Measurements from ENCODE around the gene TTLL6.

TTLL6 gene

DNA sequence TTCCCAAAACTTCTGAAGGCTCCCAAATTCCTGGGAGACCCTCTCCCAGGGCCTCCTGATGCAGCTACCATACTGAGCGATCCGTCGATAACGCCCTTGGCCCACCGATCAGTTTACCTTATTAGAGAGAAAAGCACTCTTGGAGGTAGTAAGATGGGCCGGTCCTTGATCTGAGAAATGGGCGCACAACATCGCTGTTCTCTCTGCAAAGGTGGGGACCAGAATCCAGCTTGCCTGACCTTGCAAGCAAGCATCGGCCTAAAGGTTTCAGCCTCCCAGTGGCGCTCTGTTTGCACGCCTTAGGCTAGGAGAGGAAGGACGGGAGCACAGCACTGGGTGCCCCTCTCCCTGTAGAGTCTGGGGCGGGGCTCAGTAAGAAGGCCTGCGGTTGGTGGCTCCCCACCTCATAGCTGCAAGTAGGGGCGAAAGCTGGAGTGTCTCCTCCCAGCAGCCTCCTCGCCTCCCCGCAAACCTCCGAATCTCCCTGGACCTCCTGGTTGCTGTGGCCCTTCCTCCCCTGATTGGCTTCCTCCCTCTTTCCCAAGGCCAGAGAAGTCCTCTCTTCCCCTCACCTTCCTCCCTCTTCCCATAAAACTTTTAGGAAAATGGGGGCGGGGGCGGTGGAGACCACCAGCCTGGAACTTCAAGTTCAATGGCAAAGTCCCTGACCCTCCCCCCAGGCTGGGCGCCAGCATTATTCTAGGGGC lies 94.7 kb downstream of the TTLL6 start, which contains the start of gene PRAC1:
TSS of gene PRAC1 (minus strand) at position 318 of the 707 bp plus-strand sequence. CDS start at position 192, 126 bp downstream.
- H2BK12ac ChIP-seq (ENCODE audit: low read length) = no peak within 1 kb of the TSS
- H3K4me3 ChIP-seq (ENCODE audit: low read length in 2 of 2) = no peak within 1 kb of the TSS
- H3K36me3 ChIP-seq (replicated peaks in 1 of 2; ENCODE audit: control insufficient read depth in 2 of 2, insufficient read depth in 2 of 2, low read length in 2 of 2) = no peaks in the 10 kb centered on the region
- H3K4me2 ChIP-seq (ENCODE audit: insufficient read depth, low read length, poor library complexity, severe bottlenecking) = no peak within 1 kb of the TSS
- no peak for DNase-seq (ENCODE audit: low spot score)
- no peak within 1 kb of the TSS for H4K91ac ChIP-seq (ENCODE audit: low read depth, low read length, poor library complexity)
- H2AFZ ChIP-seq (ENCODE audit: low read length) = peak within 1 kb of the TSS; percentile 40
- no peak within 1 kb of the TSS for H3K27ac ChIP-seq (replicated peaks; ENCODE audit: low read length)
- H3K4ac ChIP-seq (ENCODE audit: low read length) = no peak within 1 kb of the TSS
- H3K4me1 ChIP-seq (ENCODE audit: control insufficient read depth in 2 of 2, insufficient read depth in 1 of 2, low read depth in 1 of 2, low read length in 2 of 2) = no peaks in the 10 kb centered on the region
- H3K9me3 ChIP-seq (replicated peaks in 1 of 2; ENCODE audit: control insufficient read depth in 2 of 2, insufficient read depth in 1 of 2, low read depth in 1 of 2, low read length in 2 of 2) = peaks cover 0 to 13% of the 10 kb centered on the region in 2 donors
- H3K14ac ChIP-seq (ENCODE audit: low read length) = no peak within 1 kb of the TSS
- WGBS, 2 donors (ENCODE audit: extremely low coverage in 2 of 2, insufficient read length in 2 of 2, insufficient replicate concordance in 1 of 2) = no CpG with 5 or more reads among the region's 21 CpGs
- H3K18ac ChIP-seq (ENCODE audit: low read length) = no peak within 1 kb of the TSS
- H2AK5ac ChIP-seq (ENCODE audit: low read depth, low read length) = no peak within 1 kb of the TSS
- H3K23ac ChIP-seq (ENCODE audit: low read depth, low read length, poor library complexity) = peak within 1 kb of the TSS; percentile 58
- no peak within 1 kb of the TSS for H3K9ac ChIP-seq (ENCODE audit: low read depth, low read length, poor library complexity)
- H2BK15ac ChIP-seq (ENCODE audit: low read length) = no peak within 1 kb of the TSS
- peaks cover 73 to 100% (median 98%) of the 10 kb centered on the region in 3 experiments for H3K27me3 ChIP-seq (ENCODE audit: control insufficient read depth in 3 of 3, insufficient read depth in 3 of 3, low read depth in 1 of 3, low read length in 3 of 3)
- H3K79me1 ChIP-seq (ENCODE audit: low read depth, low read length) = no peaks in the 10 kb centered on the region
- H2BK120ac ChIP-seq (ENCODE audit: low read depth, low read length) = no peak within 1 kb of the TSS
- H2BK5ac ChIP-seq (ENCODE audit: low read length) = no peak within 1 kb of the TSS
- no peak within 1 kb of the TSS for H4K8ac ChIP-seq (ENCODE audit: low read depth, low read length)

DNA sequence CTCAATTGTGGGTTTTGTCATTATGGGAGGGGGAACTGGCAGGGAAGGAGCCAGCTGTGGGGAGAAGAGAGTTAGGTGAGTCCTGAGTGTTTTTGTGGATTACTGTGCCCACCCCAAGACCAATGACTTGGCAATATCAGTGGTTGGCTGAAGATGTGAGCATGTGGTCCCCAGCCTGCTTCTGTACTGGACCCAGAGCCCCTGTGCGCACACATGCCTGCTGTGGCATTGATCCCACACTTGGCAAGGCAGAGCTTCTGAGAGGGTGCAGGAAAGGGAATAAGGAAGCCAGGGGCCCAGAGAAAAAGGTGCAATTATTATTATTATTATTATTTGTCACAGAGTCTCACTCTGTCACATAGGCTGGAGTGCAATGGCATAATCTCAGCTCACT lies 96.0 kb downstream of the TTLL6 start:
- Histone ChIP-seq H3K18ac (ENCODE audit: low read length) (no peak overlapping the region), H3K9ac (ENCODE audit: low read depth, low read length, poor library complexity) (no peak overlapping the region), H3K27me3 (ENCODE audit: control insufficient read depth in 3 of 3, insufficient read depth in 3 of 3, low read depth in 1 of 3, low read length in 3 of 3) (peaks cover 61 to 99% (median 94%) of the 10 kb centered on the region in 3 experiments), H3K79me1 (ENCODE audit: low read depth, low read length) (no peaks in the 10 kb centered on the region), H3K4me2 (ENCODE audit: insufficient read depth, low read length, poor library complexity, severe bottlenecking) (no peak overlapping the region), H4K91ac (ENCODE audit: low read depth, low read length, poor library complexity) (no peak overlapping the region), H2BK15ac (ENCODE audit: low read length) (no peak overlapping the region), H3K23ac (ENCODE audit: low read depth, low read length, poor library complexity) (no peak overlapping the region), H3K9me3 (replicated peaks in 1 of 2; ENCODE audit: control insufficient read depth in 2 of 2, insufficient read depth in 1 of 2, low read depth in 1 of 2, low read length in 2 of 2) (peaks cover 0 to 8% of the 10 kb centered on the region in 2 donors), H2BK12ac (ENCODE audit: low read length) (no peak overlapping the region), H2BK5ac (ENCODE audit: low read length) (no peak overlapping the region), H2AK5ac (ENCODE audit: low read depth, low read length) (no peak overlapping the region), H3K36me3 (replicated peaks in 1 of 2; ENCODE audit: control insufficient read depth in 2 of 2, insufficient read depth in 2 of 2, low read length in 2 of 2) (no peaks in the 10 kb centered on the region), H3K4me1 (ENCODE audit: control insufficient read depth in 2 of 2, insufficient read depth in 1 of 2, low read depth in 1 of 2, low read length in 2 of 2) (no peaks in the 10 kb centered on the region), H2BK120ac (ENCODE audit: low read depth, low read length) (no peak overlapping the region), H3K4me3 (ENCODE audit: low read length in 2 of 2) (no peak overlapping the region), H3K4ac (ENCODE audit: low read length) (no peak overlapping the region), H2AFZ (ENCODE audit: low read length) (no peak overlapping the region), H3K27ac (replicated peaks; ENCODE audit: low read length) (no peak overlapping the region), H3K14ac (ENCODE audit: low read length) (no peak overlapping the region), H4K8ac (ENCODE audit: low read depth, low read length) (no peak overlapping the region)
- DNase-seq (ENCODE audit: low spot score) = no peak
- no CpG with 5 or more reads among the region's 1 CpG for WGBS, 2 donors (ENCODE audit: extremely low coverage in 2 of 2, insufficient read length in 2 of 2, insufficient replicate concordance in 1 of 2)

DNA sequence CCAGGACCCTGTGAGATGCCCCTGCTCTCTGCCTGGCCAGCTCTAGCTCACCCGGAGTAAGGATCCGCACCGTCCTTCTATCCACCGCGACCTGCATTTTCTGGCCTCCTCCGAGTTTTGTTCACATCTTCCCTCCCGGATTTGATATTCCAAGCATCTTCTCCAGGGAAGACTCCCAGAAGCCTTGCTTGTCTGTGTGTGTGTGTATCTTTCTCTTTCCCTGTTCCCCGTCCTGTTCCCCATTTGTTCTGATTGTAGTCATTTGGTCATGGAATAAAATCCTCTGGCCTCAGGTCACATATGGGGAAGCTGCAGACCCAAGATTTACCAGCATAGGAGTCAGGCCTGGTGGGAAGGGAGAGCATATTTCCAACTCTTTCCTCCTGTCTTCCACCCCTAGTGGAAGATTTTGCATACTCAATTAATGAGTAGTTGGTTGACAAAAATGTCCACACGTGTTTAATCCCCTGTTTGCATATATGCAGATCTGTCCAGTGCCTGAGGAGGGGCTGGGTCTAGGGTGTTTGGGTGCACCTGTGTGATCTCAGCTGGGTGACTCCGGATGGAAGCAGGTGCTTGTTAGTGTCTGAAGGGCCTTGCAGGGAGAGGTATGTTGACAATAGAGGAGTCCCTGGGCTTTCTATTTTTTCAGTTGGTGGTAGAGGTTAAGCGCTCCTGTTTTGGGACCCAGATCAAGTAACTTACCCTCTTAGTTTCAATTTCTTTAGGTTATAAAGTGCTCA lies 96.6 kb downstream of the TTLL6 start:
- H2BK120ac ChIP-seq (ENCODE audit: low read depth, low read length) = no peak overlapping the region
- no peaks in the 10 kb centered on the region for H3K4me1 ChIP-seq (ENCODE audit: control insufficient read depth in 2 of 2, insufficient read depth in 1 of 2, low read depth in 1 of 2, low read length in 2 of 2)
- peaks cover 0 to 8% of the 10 kb centered on the region in 2 donors for H3K9me3 ChIP-seq (replicated peaks in 1 of 2; ENCODE audit: control insufficient read depth in 2 of 2, insufficient read depth in 1 of 2, low read depth in 1 of 2, low read length in 2 of 2)
- no peak overlapping the region for H3K4ac ChIP-seq (ENCODE audit: low read length)
- H3K4me2 ChIP-seq (ENCODE audit: insufficient read depth, low read length, poor library complexity, severe bottlenecking) = no peak overlapping the region
- H3K4me3 ChIP-seq (ENCODE audit: low read length in 2 of 2) = no peak overlapping the region
- H2AK5ac ChIP-seq (ENCODE audit: low read depth, low read length) = no peak overlapping the region
- peak overlapping the region; percentile 90 for H3K23ac ChIP-seq (ENCODE audit: low read depth, low read length, poor library complexity)
- H3K9ac ChIP-seq (ENCODE audit: low read depth, low read length, poor library complexity) = no peak overlapping the region
- H4K91ac ChIP-seq (ENCODE audit: low read depth, low read length, poor library complexity) = no peak overlapping the region
- H3K18ac ChIP-seq (ENCODE audit: low read length) = no peak overlapping the region
- H3K36me3 ChIP-seq (replicated peaks in 1 of 2; ENCODE audit: control insufficient read depth in 2 of 2, insufficient read depth in 2 of 2, low read length in 2 of 2) = no peaks in the 10 kb centered on the region
- no peaks in the 10 kb centered on the region for H3K79me1 ChIP-seq (ENCODE audit: low read depth, low read length)
- DNase-seq (ENCODE audit: low spot score) = no peak
- WGBS, 2 donors (ENCODE audit: extremely low coverage in 2 of 2, insufficient read length in 2 of 2, insufficient replicate concordance in 1 of 2) = no CpG with 5 or more reads among the region's 11 CpGs
- H4K8ac ChIP-seq (ENCODE audit: low read depth, low read length) = no peak overlapping the region
- H2BK15ac ChIP-seq (ENCODE audit: low read length) = no peak overlapping the region
- H3K27ac ChIP-seq (replicated peaks; ENCODE audit: low read length) = no peak overlapping the region
- H2AFZ ChIP-seq (ENCODE audit: low read length) = no peak overlapping the region
- no peak overlapping the region for H3K14ac ChIP-seq (ENCODE audit: low read length)
- H2BK5ac ChIP-seq (ENCODE audit: low read length) = no peak overlapping the region
- no peak overlapping the region for H2BK12ac ChIP-seq (ENCODE audit: low read length)
- H3K27me3 ChIP-seq (ENCODE audit: control insufficient read depth in 3 of 3, insufficient read depth in 3 of 3, low read depth in 1 of 3, low read length in 3 of 3) = peaks cover 56 to 99% (median 92%) of the 10 kb centered on the region in 3 experiments

DNA sequence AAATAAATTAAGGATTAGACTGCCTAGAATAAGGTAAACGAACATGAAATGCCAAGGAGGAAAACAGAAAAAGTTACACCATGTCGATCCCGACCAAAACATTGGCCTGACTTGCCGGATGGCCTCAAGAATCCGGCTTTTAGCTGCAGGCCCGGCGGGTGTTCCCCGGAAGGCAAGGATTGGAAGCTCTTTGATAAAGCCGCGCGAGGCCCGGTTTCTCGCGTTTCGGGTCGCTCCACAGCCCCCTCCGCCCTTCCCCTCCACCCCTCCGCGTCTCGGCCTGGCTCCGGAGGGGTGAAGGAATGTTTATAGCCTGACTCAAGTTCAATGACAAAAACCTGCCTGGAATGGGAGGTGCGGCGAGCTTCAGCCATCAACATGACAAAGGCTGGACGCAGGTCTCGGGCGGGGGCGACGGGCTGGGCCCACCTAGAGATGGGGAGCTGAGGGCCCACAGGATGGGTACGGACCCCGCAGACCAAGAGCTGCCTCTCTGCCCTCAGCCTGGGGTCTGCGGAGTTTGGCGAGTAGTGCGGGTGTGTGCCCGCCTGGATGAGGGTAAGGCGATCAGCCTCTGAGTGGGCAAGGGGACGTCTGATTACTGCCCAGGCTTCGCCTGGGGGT lies 97.3 kb downstream of the TTLL6 start:
- peak overlapping the region; percentile 90 for H3K23ac ChIP-seq (ENCODE audit: low read depth, low read length, poor library complexity)
- no peaks in the 10 kb centered on the region for H3K79me1 ChIP-seq (ENCODE audit: low read depth, low read length)
- H3K9me3 ChIP-seq (replicated peaks in 1 of 2; ENCODE audit: control insufficient read depth in 2 of 2, insufficient read depth in 1 of 2, low read depth in 1 of 2, low read length in 2 of 2) = peaks cover 0 to 8% of the 10 kb centered on the region in 2 donors
- no peak overlapping the region for H4K8ac ChIP-seq (ENCODE audit: low read depth, low read length)
- no peak overlapping the region for H3K4me2 ChIP-seq (ENCODE audit: insufficient read depth, low read length, poor library complexity, severe bottlenecking)
- no peak overlapping the region for H2BK5ac ChIP-seq (ENCODE audit: low read length)
- H3K4me1 ChIP-seq (ENCODE audit: control insufficient read depth in 2 of 2, insufficient read depth in 1 of 2, low read depth in 1 of 2, low read length in 2 of 2) = no peaks in the 10 kb centered on the region
- H3K27ac ChIP-seq (replicated peaks; ENCODE audit: low read length) = no peak overlapping the region
- WGBS, 2 donors (ENCODE audit: extremely low coverage in 2 of 2, insufficient read length in 2 of 2, insufficient replicate concordance in 1 of 2) = no CpG with 5 or more reads among the region's 37 CpGs
- H2BK12ac ChIP-seq (ENCODE audit: low read length) = no peak overlapping the region
- no peak overlapping the region for H3K9ac ChIP-seq (ENCODE audit: low read depth, low read length, poor library complexity)
- H3K4me3 ChIP-seq (ENCODE audit: low read length in 2 of 2) = no peak overlapping the region
- no peak overlapping the region for H3K18ac ChIP-seq (ENCODE audit: low read length)
- H2AK5ac ChIP-seq (ENCODE audit: low read depth, low read length) = peak overlapping the region; percentile 49
- no peak overlapping the region for H3K4ac ChIP-seq (ENCODE audit: low read length)
- DNase-seq (ENCODE audit: low spot score) = no peak
- peaks cover 49 to 99% (median 86%) of the 10 kb centered on the region in 3 experiments for H3K27me3 ChIP-seq (ENCODE audit: control insufficient read depth in 3 of 3, insufficient read depth in 3 of 3, low read depth in 1 of 3, low read length in 3 of 3)
- peak overlapping the region; percentile 80 for H2AFZ ChIP-seq (ENCODE audit: low read length)
- no peak overlapping the region for H4K91ac ChIP-seq (ENCODE audit: low read depth, low read length, poor library complexity)
- H2BK15ac ChIP-seq (ENCODE audit: low read length) = no peak overlapping the region
- H3K14ac ChIP-seq (ENCODE audit: low read length) = no peak overlapping the region
- no peak overlapping the region for H2BK120ac ChIP-seq (ENCODE audit: low read depth, low read length)
- H3K36me3 ChIP-seq (replicated peaks in 1 of 2; ENCODE audit: control insufficient read depth in 2 of 2, insufficient read depth in 2 of 2, low read length in 2 of 2) = no peaks in the 10 kb centered on the region
